DLD1 (cell line): ENCODE results near the gene ZSWIM1.

Experiments
- in situ Hi-C: cut with HindIII; loops from 2 replicates; pipeline ENCODE4 v1.10.0; 2017; ENCODE audit warnings: low sequenced_read_pairs

ZSWIM1 gene

GRCh38 chr20:45907219-45907948 is 26.4 kb downstream of the ZSWIM1 start:
- in situ Hi-C loops: no loop called here

- in situ Hi-C loops: no loop called here
These were observed 27.1 kb downstream of the ZSWIM1 start for GRCh38 chr20:45908084-45908483.

GRCh38 chr20:45909336-45909808 is 28.3 kb downstream of the ZSWIM1 start:
- in situ Hi-C loops: no loop called here

- in situ Hi-C loops: no loop called here
These were observed 29.0 kb downstream of the ZSWIM1 start for GRCh38 chr20:45909817-45910669.

GRCh38 chr20:45910670-45911485 is 29.9 kb downstream of the ZSWIM1 start:
- in situ Hi-C loops: no loop called here

GRCh38 chr20:45911486-45912343 is 30.7 kb downstream of the ZSWIM1 start, which contains the start of gene PLTP:
Gene PLTP (minus strand): TSS chr20:45912155. CDS start chr20:45911452, 703 bp downstream.
- in situ Hi-C loops: no loop called here

GRCh38 chr20:45912344-45912682 is 31.3 kb downstream of the ZSWIM1 start:
- in situ Hi-C loops: no loop called here

GRCh38 chr20:45913116-45913515 is 32.1 kb downstream of the ZSWIM1 start:
- in situ Hi-C loops: no loop called here

GRCh38 chr20:45917790-45918141 is 36.7 kb downstream of the ZSWIM1 start:
- in situ Hi-C loops: no loop called here

- in situ Hi-C loops: no loop called here
These were observed 37.2 kb downstream of the ZSWIM1 start for GRCh38 chr20:45918182-45918737.

- in situ Hi-C loops: no loop called here
These were observed 37.9 kb downstream of the ZSWIM1 start for GRCh38 chr20:45918779-45919537.

- in situ Hi-C loops: no loop called here
These were observed 38.7 kb downstream of the ZSWIM1 start for GRCh38 chr20:45919542-45920399.

- in situ Hi-C loops: no loop called here
These were observed 39.7 kb downstream of the ZSWIM1 start for GRCh38 chr20:45920462-45921336.

GRCh38 chr20:45921337-45922189 is 40.5 kb downstream of the ZSWIM1 start:
- in situ Hi-C loops: no loop called here

GRCh38 chr20:45924391-45925261 is 43.6 kb downstream of the ZSWIM1 start:
- in situ Hi-C loops: loop anchor here (25.0 kb wide), 1 partner anchor 112 kb away; the partner anchor contains the start of gene UBE2C
